Measurements from ENCODE around the gene ATOH8.

DNA sequence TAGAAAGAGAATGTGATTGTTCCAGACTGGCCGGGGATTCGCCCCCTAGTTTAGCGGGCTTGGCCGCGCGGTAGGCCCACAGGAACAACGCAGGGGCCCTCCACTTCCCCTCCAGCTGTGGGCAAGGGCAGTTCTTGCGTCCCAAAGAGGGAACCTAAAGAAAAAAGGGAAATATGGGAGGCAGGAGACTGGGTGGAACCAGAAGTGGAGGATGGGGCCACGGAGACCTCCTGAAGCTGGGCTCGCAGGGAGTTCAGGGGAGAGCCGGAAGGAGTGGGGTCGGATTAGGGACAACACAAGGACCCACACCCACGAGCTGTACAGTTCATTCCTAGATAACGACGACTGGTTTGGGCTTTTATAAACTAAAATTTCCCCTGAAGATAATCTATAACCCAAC, 41.5 kb upstream of the ATOH8 start:
- TF ChIP-seq, protein P1, sequence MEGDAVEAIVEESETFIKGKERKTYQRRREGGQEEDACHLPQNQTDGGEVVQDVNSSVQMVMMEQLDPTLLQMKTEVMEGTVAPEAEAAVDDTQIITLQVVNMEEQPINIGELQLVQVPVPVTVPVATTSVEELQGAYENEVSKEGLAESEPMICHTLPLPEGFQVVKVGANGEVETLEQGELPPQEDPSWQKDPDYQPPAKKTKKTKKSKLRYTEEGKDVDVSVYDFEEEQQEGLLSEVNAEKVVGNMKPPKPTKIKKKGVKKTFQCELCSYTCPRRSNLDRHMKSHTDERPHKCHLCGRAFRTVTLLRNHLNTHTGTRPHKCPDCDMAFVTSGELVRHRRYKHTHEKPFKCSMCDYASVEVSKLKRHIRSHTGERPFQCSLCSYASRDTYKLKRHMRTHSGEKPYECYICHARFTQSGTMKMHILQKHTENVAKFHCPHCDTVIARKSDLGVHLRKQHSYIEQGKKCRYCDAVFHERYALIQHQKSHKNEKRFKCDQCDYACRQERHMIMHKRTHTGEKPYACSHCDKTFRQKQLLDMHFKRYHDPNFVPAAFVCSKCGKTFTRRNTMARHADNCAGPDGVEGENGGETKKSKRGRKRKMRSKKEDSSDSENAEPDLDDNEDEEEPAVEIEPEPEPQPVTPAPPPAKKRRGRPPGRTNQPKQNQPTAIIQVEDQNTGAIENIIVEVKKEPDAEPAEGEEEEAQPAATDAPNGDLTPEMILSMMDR (IDR thresholded peaks at IDR 0.05), result no peak
- no peak for TF ChIP-seq POLR2A (IDR thresholded peaks at IDR 0.05)

All from esophagus squamous epithelium (tissue), 4 donors.